ENCODE data around the gene SVEP1.

The SVEP1 gene

GRCh38 chr9:110357505-110357904, 222.0 kb downstream of the SVEP1 start:
- DNase-seq: no peak

GRCh38 chr9:110356639-110357395, 222.7 kb downstream of the SVEP1 start:
- DNase-seq: no peak

- no peak for DNase-seq
These were observed 223.6 kb downstream of the SVEP1 start for GRCh38 chr9:110355911-110356310.

- DNase-seq: no peak
These were observed 228.5 kb downstream of the SVEP1 start for GRCh38 chr9:110351009-110351467.

GRCh38 chr9:110346325-110346724, 233.2 kb downstream of the SVEP1 start:
- DNase-seq: no peak

GRCh38 chr9:110344821-110345220, 234.7 kb downstream of the SVEP1 start:
- no peak for DNase-seq

GRCh38 chr9:110343551-110343950, 236.0 kb downstream of the SVEP1 start:
- no peak for DNase-seq

GRCh38 chr9:110340306-110340705, 239.2 kb downstream of the SVEP1 start:
- DNase-seq: no peak

GRCh38 chr9:110338143-110338542, 241.4 kb downstream of the SVEP1 start:
- no peak for DNase-seq

- no peak for DNase-seq
These were observed 241.8 kb downstream of the SVEP1 start, which contains the start of gene TXNDC8 for GRCh38 chr9:110337727-110338126. TSS of gene TXNDC8 (minus strand) at chr9:110337863.

- no peak for DNase-seq
These were observed 243.2 kb downstream of the SVEP1 start for GRCh38 chr9:110336363-110336762.

- no peak for DNase-seq
These were observed 244.7 kb downstream of the SVEP1 start for GRCh38 chr9:110334871-110335270.

- no peak for DNase-seq
These were observed 245.4 kb downstream of the SVEP1 start for GRCh38 chr9:110334183-110334582.

- no peak for DNase-seq
These were observed 246.8 kb downstream of the SVEP1 start for GRCh38 chr9:110332766-110333165.

- DNase-seq: no peak
These were observed 248.9 kb downstream of the SVEP1 start for GRCh38 chr9:110330484-110331105.

- no peak for DNase-seq
These were observed 249.8 kb downstream of the SVEP1 start for GRCh38 chr9:110329639-110330230.

GRCh38 chr9:110328763-110329162, 250.8 kb downstream of the SVEP1 start:
- DNase-seq: no peak

GRCh38 chr9:110327716-110328115, 251.8 kb downstream of the SVEP1 start:
- DNase-seq: no peak

- no peak for DNase-seq
These were observed 255.7 kb downstream of the SVEP1 start for GRCh38 chr9:110323818-110324217.

GRCh38 chr9:110320651-110321445, 258.7 kb downstream of the SVEP1 start:
- DNase-seq: no peak

- no peak for DNase-seq
These were observed 259.6 kb downstream of the SVEP1 start for GRCh38 chr9:110319781-110320492.

GRCh38 chr9:110317911-110318310, 261.6 kb downstream of the SVEP1 start:
- DNase-seq: no peak

Data from activated CD4-positive, alpha-beta T cell treated with anti-CD3 and anti-CD28 coated beads, Interleukin-2, amount 50 U/mL, for 48 hours (primary cell).